ENCODE data around the gene SLCO4C1.
A peak's percentile ranks its signal among the peaks of the same experiment; 100 is the strongest.

The SLCO4C1 gene

GRCh38 chr5:102295534-102296177, 428 bp downstream of the SLCO4C1 start:
- DNase-seq (ENCODE audit: low spot score) (no peak), ATAC-seq (ENCODE audit: low read depth) (0 out of 3 replicates have a peak, but pooled peaks have one; percentile 19)
- no peaks in the 10 kb centered on the region for H3K4me1 ChIP-seq (ENCODE audit: insufficient read depth, poor library complexity, severe bottlenecking)
- peaks cover 15% of the 10 kb centered on the region for H3K27me3 ChIP-seq (ENCODE audit: insufficient read depth, poor library complexity, severe bottlenecking)
- peak overlapping the region; percentile 11 for H3K4me3 ChIP-seq (ENCODE audit: severe bottlenecking)
- no peak for TF ChIP-seq CTCF (IDR thresholded peaks at IDR 0.05; ENCODE audit: poor library complexity, severe bottlenecking)
- no peaks in the 10 kb centered on the region for H3K36me3 ChIP-seq (ENCODE audit: low read depth)
- no peaks in the 10 kb centered on the region for H3K9me3 ChIP-seq (ENCODE audit: severe bottlenecking)
- H3K27ac ChIP-seq (ENCODE audit: poor library complexity, severe bottlenecking): no peak overlapping the region

GRCh38 chr5:102294886-102295395, 1.1 kb downstream of the SLCO4C1 start:
- H3K36me3 ChIP-seq (ENCODE audit: low read depth): no peaks in the 10 kb centered on the region
- H3K4me1 ChIP-seq (ENCODE audit: insufficient read depth, poor library complexity, severe bottlenecking): no peaks in the 10 kb centered on the region
- H3K27me3 ChIP-seq (ENCODE audit: insufficient read depth, poor library complexity, severe bottlenecking): peaks cover 15% of the 10 kb centered on the region
- no peaks in the 10 kb centered on the region for H3K9me3 ChIP-seq (ENCODE audit: severe bottlenecking)
- no peak overlapping the region for H3K4me3 ChIP-seq (ENCODE audit: severe bottlenecking)
- no peak for TF ChIP-seq CTCF (IDR thresholded peaks at IDR 0.05; ENCODE audit: poor library complexity, severe bottlenecking)
- ATAC-seq (ENCODE audit: low read depth) (no peak), DNase-seq (ENCODE audit: low spot score) (no peak)
- H3K27ac ChIP-seq (ENCODE audit: poor library complexity, severe bottlenecking): no peak overlapping the region

GRCh38 chr5:102290004-102290403, 6.1 kb downstream of the SLCO4C1 start:
- H3K4me1 ChIP-seq (ENCODE audit: insufficient read depth, poor library complexity, severe bottlenecking): no peaks in the 10 kb centered on the region
- DNase-seq (ENCODE audit: low spot score) (no peak), ATAC-seq (ENCODE audit: low read depth) (no peak)
- no peak for TF ChIP-seq CTCF (IDR thresholded peaks at IDR 0.05; ENCODE audit: poor library complexity, severe bottlenecking)
- peaks cover 2% of the 10 kb centered on the region for H3K27me3 ChIP-seq (ENCODE audit: insufficient read depth, poor library complexity, severe bottlenecking)
- no peaks in the 10 kb centered on the region for H3K9me3 ChIP-seq (ENCODE audit: severe bottlenecking)
- H3K36me3 ChIP-seq (ENCODE audit: low read depth): no peaks in the 10 kb centered on the region
- no peak overlapping the region for H3K27ac ChIP-seq (ENCODE audit: poor library complexity, severe bottlenecking)
- no peak overlapping the region for H3K4me3 ChIP-seq (ENCODE audit: severe bottlenecking)

- Histone ChIP-seq H3K4me3 (ENCODE audit: severe bottlenecking) (no peak overlapping the region), H3K27me3 (ENCODE audit: insufficient read depth, poor library complexity, severe bottlenecking) (no peaks in the 10 kb centered on the region), H3K4me1 (ENCODE audit: insufficient read depth, poor library complexity, severe bottlenecking) (no peaks in the 10 kb centered on the region), H3K27ac (ENCODE audit: poor library complexity, severe bottlenecking) (no peak overlapping the region), H3K9me3 (ENCODE audit: severe bottlenecking) (no peaks in the 10 kb centered on the region), H3K36me3 (ENCODE audit: low read depth) (no peaks in the 10 kb centered on the region)
- TF ChIP-seq CTCF (IDR thresholded peaks at IDR 0.05; ENCODE audit: poor library complexity, severe bottlenecking): no peak
- ATAC-seq (ENCODE audit: low read depth) (no peak), DNase-seq (ENCODE audit: low spot score) (no peak)
These were observed 6.7 kb downstream of the SLCO4C1 start for GRCh38 chr5:102289251-102289899.

- no peaks in the 10 kb centered on the region for H3K9me3 ChIP-seq (ENCODE audit: severe bottlenecking)
- no peaks in the 10 kb centered on the region for H3K36me3 ChIP-seq (ENCODE audit: low read depth)
- DNase-seq (ENCODE audit: low spot score) (no peak), ATAC-seq (ENCODE audit: low read depth) (peak; percentile 21; the same call in 1 of the 3 replicates)
- no peaks in the 10 kb centered on the region for H3K27me3 ChIP-seq (ENCODE audit: insufficient read depth, poor library complexity, severe bottlenecking)
- H3K4me1 ChIP-seq (ENCODE audit: insufficient read depth, poor library complexity, severe bottlenecking): no peaks in the 10 kb centered on the region
- H3K27ac ChIP-seq (ENCODE audit: poor library complexity, severe bottlenecking): no peak overlapping the region
- TF ChIP-seq CTCF (IDR thresholded peaks at IDR 0.05; ENCODE audit: poor library complexity, severe bottlenecking): no peak
- no peak overlapping the region for H3K4me3 ChIP-seq (ENCODE audit: severe bottlenecking)
These were observed 7.5 kb downstream of the SLCO4C1 start for GRCh38 chr5:102288630-102289029.

Data from RWPE2 (cell line).